Left kidney (tissue), 2 donors: ENCODE data around the gene ICAM2. TPM values are rescaled to one million over a fixed set of nuclear protein-coding genes. Genes with fewer than 3 reads are reported as not detected.
A peak's percentile ranks its signal among the peaks of the same experiment; 100 is the strongest.
"Not testable (repeated sequence)": the region's sequence is repeated elsewhere in the genome, so short reads cannot be mapped to it uniquely, and the experiment has no call there.

Experiments
- DNase-seq: peaks from one replicate; pipeline ENCODE4 v3.0.0-alpha.2; 2013
- polyA plus RNA-seq: library from polyadenylated mRNA; unstranded; fragments of 120-200 nt; gene quantifications from one replicate; pipeline ENCODE4 v1.2.1, GENCODE V29; 2013; ENCODE audit not compliant: insufficient read length

Gene ICAM2
- polyA plus RNA-seq, 1 donor = 23.1 TPM

GRCh38 chr17:64048805-64049204, 28.4 kb upstream of the ICAM2 start:
- no peak for DNase-seq

DNA sequence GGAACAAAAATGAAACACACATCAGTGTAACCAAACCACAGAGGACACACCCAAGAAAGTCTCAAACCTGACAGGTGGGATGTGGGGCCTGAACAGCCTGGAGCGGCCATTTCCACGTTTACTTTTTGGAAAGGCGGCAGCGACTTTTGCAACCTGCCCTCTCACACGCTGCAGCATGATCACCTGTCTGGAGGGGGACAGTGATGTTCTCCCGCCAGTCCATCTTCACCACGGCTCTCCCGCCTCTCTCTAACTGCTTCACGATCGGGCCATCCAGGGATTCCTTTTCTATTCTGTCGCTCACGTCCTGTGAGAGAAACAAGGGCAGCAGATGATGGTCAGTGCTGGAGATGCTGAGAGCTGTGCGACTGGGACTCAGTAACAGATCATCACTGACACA, 24.7 kb upstream of the ICAM2 start:
- DNase-seq = no peak

GRCh38 chr17:64042700-64043485, 22.5 kb upstream of the ICAM2 start:
- DNase-seq = no peak

GRCh38 chr17:64041912-64042311, 21.5 kb upstream of the ICAM2 start:
- no peak for DNase-seq

DNA sequence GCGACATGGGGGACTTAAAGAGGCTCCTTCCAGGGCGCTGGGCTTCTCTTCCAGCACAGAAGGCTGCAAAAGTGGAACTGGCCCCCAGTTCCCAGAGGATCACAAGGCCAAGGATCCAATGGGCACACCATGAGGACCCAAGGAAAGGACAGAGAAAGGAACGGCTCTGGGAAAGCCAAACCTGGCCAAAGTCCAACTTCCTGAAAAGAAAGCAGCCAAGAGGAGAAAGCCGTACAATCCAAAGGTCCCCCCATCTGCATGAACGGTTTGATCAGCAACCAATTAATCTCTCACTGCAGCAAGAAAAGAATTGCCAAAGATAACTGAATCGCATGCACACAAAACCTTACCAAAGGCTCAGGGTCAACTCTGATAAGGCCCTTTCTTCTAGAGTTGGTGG, 19.8 kb upstream of the ICAM2 start:
- DNase-seq = no peak

DNA sequence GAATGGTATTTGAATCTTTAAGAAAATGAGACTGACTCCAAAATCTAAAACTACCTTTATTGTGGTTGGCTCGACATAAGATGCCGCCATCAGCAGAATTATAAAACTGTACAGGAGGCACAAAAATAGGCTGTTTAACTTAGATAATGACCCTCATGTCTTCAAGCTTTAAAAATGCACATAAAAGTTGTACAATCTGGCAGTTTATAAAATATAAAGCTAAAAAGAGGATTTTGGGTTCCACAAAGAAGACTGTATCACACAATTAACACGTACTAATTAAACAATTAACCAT, 18.6 kb upstream of the ICAM2 start:
- no peak for DNase-seq

- DNase-seq = no peak
Measured at GRCh38 chr17:64038331-64039105, 18.1 kb upstream of the ICAM2 start.

DNA sequence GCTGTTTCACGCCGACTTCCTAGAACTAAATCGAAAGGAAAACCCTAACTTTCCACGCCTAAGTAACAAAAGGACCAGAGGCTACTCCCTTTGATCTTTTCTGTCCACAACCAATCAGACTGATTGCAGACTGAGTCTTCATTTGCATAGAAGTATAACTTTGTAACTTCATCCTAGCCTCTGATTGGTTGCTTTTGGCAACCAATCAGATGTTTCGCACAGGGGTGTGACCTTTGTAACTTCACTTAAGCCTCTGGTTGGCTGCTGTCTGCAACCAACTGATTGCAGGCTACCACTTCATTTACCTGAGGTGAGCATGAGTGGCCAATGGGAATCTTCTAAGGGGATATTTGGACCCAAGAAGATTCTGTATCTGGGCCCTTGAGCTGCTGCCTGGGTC, 17.4 kb upstream of the ICAM2 start:
- no peak for DNase-seq

- no peak for DNase-seq
Measured at GRCh38 chr17:64037180-64037579, 16.7 kb upstream of the ICAM2 start.

DNA sequence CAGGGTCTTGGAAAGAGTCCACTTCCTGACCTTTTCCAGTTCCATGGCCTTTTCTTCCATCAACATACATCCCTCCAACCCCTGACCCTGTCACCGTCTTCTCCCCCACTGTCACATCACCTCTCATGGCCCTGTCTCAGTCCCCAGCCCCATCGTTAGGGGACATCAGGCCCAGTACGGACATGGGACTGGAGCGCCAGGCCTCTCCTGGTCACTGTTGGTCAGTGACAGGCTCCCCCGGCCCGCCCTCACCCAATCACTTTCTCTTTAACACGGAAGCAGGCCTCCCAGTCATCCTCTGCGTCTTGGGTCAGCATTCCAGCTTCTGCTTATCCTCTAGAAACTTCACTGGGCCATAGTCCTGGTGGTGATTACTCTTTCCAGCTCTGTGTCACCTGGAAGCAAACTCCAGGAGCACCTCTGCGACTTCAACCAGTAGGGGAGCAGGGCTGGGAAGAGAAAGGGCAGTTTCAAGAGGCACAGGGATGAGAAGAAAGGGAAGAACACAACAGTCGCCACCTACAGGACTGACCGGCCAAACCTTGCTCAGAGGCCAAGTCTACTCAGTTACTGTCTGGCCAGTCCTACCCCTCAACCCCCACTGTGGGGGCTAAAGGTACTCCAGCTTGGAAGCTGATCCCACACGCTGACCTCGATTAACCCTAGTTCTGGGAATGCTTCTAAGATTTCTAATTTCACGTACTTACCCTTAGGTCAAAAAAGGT, 15.9 kb upstream of the ICAM2 start:
- no peak for DNase-seq

GRCh38 chr17:64032081-64032480, 11.6 kb upstream of the ICAM2 start:
- no peak for DNase-seq

DNA sequence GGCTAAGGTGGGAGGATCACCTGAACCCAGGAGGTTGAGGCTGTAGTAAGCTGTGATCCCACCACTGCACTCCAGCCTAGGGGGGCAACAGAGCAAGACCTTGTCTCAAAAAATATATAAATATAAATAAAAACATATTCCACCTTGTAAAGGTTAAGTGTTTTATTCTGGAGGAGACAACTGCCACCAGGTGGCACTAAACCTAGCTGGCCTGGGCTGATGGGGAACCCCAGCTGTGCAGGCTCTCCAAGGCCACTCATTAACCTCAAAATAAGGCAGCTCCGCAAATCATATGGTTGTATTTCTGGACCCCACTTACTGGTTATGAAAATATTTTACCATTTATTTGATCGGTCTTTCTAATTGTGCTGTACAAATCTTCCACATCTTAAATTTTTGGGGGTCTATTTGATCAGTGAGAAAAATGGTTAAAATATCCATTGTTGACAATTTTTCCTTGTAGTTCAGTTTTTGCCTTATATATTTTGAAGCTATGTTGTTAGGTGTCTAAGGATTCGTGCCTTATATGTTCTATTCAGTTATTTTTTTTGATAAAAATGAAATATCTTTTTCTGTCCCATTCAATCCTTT, 8.5 kb upstream of the ICAM2 start:
- DNase-seq = no peak

GRCh38 chr17:64025732-64026294, 5.4 kb upstream of the ICAM2 start:
- DNase-seq = peak; percentile 49

GRCh38 chr17:64024781-64025731, 4.6 kb upstream of the ICAM2 start:
- DNase-seq = no peak

DNA sequence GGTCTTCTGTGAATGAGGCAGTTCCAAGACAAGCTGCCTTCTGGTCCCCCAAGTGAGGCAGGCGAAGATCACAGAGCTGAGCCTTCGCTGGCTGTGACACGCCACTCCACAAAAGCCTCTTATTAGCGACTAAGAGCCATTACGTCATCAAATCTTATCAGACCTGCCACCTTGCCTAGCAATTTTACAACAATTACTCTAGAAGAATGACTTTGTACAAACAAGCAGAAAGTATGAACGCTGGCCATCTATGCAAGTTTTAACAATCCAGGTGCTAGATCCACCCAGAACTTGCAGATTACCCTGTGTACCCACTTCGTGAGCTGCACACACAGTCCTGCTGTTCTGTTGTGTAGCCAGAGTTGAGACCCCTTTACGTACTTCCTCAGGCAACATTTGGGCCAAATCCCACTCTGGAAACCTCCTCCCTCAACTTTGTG, 3.8 kb upstream of the ICAM2 start:
- DNase-seq = no peak

DNA sequence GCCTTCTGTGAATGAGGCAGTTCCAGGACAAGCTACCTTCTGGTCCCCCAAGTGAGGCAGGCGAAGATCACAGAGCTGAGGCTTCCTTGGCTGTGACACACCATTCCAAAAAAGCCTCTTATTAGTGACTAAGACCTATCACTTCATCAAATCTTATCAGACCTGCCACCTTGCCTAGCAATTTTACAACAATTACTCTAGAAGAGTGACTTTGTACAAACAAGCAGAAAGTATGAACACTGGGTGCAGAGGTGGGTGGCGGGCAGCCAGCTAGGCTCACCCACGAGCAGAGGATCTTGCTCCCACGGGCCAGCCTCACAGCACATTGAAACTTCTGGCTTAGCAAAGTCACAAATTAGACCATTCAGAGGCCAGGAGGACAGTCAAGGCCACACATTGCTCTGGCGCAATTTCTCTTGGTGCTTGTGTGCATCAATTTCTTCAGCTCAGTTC, 2.2 kb upstream of the ICAM2 start:
- no peak for DNase-seq

DNA sequence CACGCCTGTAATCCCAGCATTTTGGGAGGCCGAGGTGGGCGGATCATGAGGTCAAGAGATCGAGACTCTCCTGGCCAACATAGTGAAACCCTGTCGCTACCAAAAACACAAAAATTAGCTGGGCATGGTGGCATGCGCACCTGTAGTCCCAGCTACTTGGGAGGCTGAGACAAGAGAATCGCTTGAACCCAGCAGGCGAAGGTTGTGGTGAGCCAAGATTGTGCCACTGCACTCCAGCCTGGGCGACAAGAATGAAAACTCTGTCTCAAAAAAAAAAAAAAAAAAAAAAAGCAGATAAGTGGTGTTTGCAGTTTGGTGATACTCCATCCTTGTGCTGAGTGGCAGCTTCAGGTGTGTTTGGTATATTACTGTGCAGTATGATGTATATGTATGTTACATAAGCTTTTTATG, 877 bp downstream of the ICAM2 start:
- not testable (repeated sequence) for DNase-seq

DNA sequence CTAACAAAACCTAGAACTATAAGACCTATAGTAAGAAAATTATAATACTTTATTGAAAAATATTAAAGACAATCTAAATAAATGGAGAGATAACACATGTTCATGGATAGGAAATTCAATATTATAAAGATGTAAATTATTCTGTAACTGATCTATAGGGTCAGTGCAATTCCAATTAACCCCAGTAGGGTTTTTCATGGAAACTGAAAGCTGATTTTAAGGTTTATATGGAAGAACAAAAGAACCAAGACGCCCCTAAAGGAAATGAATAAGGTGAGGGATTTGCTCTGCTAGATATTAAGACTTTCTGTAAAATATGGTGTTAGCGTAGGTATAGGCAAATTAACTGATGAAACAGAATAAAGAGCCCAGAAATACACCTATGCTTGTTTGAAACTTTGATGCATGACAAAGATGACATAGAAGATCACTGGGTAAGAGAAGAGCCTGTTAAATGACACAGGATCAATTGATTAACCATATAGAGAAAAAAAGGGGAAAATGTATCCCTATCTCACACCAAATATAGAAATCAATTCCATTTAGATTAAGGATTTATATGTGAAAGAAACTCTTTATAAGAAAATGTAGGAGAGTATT, 3.0 kb downstream of the ICAM2 start:
- DNase-seq = no peak

GRCh38 chr17:64016974-64017373, 3.5 kb downstream of the ICAM2 start:
- no peak for DNase-seq

DNA sequence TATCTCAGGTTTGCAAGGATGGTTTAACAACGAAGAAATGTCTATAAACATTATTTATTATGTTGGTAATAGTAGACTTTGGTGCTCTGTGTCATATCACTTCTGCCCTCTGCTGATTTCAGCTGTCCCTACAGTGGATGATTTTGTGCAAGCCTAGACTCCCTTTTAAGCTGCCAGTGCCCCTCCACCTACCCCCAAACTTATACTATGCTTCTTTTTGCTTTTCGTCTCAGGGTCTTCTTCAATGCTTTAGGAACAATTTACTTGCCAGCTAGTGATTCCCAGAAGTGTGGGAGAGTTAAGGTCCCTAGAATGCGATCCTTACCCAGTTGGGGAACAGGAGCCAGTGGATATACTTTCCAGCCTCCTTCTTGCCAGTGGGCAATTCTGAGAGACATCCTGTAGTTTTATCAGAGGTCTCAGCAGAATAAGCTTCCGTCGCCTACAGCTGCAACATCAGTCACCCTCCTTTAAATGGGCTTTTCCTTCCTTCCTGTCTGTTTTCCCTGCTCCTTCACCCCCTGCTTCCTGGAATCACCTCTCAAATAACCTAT, 4.1 kb downstream of the ICAM2 start:
- DNase-seq = no peak
